ENCODE results near the gene RAVER2. TPM values are rescaled to one million over a fixed set of nuclear protein-coding genes. Genes with fewer than 3 reads are reported as not detected.
"Not testable (repeated sequence)": the region's sequence is repeated elsewhere in the genome, so short reads cannot be mapped to it uniquely, and the experiment has no call there.

RAVER2 gene
- 32.6 TPM for total RNA-seq
- long read RNA-seq, full-length matches to known transcripts = 49 of 66 reads
- long read RNA-seq, partial matches to known transcripts = 8 of 66 reads
- long read RNA-seq, other reads (novel, unspliced or antisense) = 9 of 66 reads

- ATAC-seq = peak; percentile 91
- DNase-seq = peak; percentile 87
Observed at GRCh38 chr1:64744492-64745180, at the start of gene RAVER2. TSS of gene RAVER2 (plus strand) at chr1:64745075. CDS start at chr1:64745173, 98 bp downstream.

GRCh38 chr1:64696879-64697278, 48.0 kb upstream of the RAVER2 start:
- DNase-seq = no peak
- intact Hi-C loops (cut with micrococcal nuclease) = no loop called here
- ATAC-seq = no peak

More at GRCh38 chr1:64744492-64745180, at the start of gene RAVER2:
- intact Hi-C loops (cut with micrococcal nuclease) = no loop called here

- ATAC-seq (no peak), DNase-seq (no peak)
- intact Hi-C loops (cut with micrococcal nuclease) = no loop called here
Observed at GRCh38 chr1:64699327-64699726, 45.5 kb upstream of the RAVER2 start.

- no peak for ATAC-seq
- no peak for DNase-seq
- intact Hi-C loops (cut with micrococcal nuclease) = no loop called here
Observed at GRCh38 chr1:64701071-64701470, 43.8 kb upstream of the RAVER2 start.

- intact Hi-C loops (cut with micrococcal nuclease) = no loop called here
- ATAC-seq (peak; percentile 86), DNase-seq (no peak)
Observed at GRCh38 chr1:64701886-64702285, 43.0 kb upstream of the RAVER2 start.

- ATAC-seq; DNase-seq; intact Hi-C loops (cut with micrococcal nuclease): not testable (repeated sequence)
Observed at GRCh38 chr1:64702670-64703069, 42.2 kb upstream of the RAVER2 start.

GRCh38 chr1:64703600-64703999, 41.3 kb upstream of the RAVER2 start:
- ATAC-seq = no peak
- no peak for DNase-seq
- intact Hi-C loops (cut with micrococcal nuclease) = no loop called here

GRCh38 chr1:64705591-64705990, 39.3 kb upstream of the RAVER2 start:
- intact Hi-C loops (cut with micrococcal nuclease) = no loop called here
- DNase-seq (no peak), ATAC-seq (no peak)

GRCh38 chr1:64711266-64711665, 33.6 kb upstream of the RAVER2 start:
- ATAC-seq = no peak
- intact Hi-C loops (cut with micrococcal nuclease) = no loop called here
- no peak for DNase-seq

- DNase-seq = no peak
Observed at GRCh38 chr1:64712049-64712448, 32.8 kb upstream of the RAVER2 start.

GRCh38 chr1:64715186-64715585, 29.7 kb upstream of the RAVER2 start:
- ATAC-seq = no peak
- no peak for DNase-seq
- intact Hi-C loops (cut with micrococcal nuclease) = no loop called here

More at GRCh38 chr1:64712049-64712448, 32.8 kb upstream of the RAVER2 start:
- no peak for ATAC-seq
- intact Hi-C loops (cut with micrococcal nuclease) = no loop called here

GRCh38 chr1:64721135-64721534, 23.7 kb upstream of the RAVER2 start:
- ATAC-seq = no peak
- no peak for DNase-seq
- intact Hi-C loops (cut with micrococcal nuclease) = no loop called here

GRCh38 chr1:64721576-64722145, 23.2 kb upstream of the RAVER2 start:
- intact Hi-C loops (cut with micrococcal nuclease) = no loop called here
- no peak for DNase-seq
- peak; percentile 62 for ATAC-seq

GRCh38 chr1:64727861-64728260, 17.0 kb upstream of the RAVER2 start:
- no peak for ATAC-seq

GRCh38 chr1:64733581-64734286, 11.1 kb upstream of the RAVER2 start:
- no peak for ATAC-seq
- intact Hi-C loops (cut with micrococcal nuclease) = no loop called here
- DNase-seq = no peak

More at GRCh38 chr1:64727861-64728260, 17.0 kb upstream of the RAVER2 start:
- intact Hi-C loops (cut with micrococcal nuclease) = no loop called here
- no peak for DNase-seq

- ATAC-seq (no peak), DNase-seq (no peak)
- intact Hi-C loops (cut with micrococcal nuclease) = no loop called here
Observed at GRCh38 chr1:64734287-64734652, 10.6 kb upstream of the RAVER2 start.

GRCh38 chr1:64740687-64741086, 4.2 kb upstream of the RAVER2 start:
- intact Hi-C loops (cut with micrococcal nuclease); DNase-seq; ATAC-seq: not testable (repeated sequence)

- ATAC-seq (no peak), DNase-seq (no peak)
- intact Hi-C loops (cut with micrococcal nuclease) = no loop called here
Observed at GRCh38 chr1:64743954-64744491, 852 bp upstream of the RAVER2 start.

GRCh38 chr1:64745181-64745985, 508 bp downstream of the RAVER2 start:
- DNase-seq (peak; percentile 31), ATAC-seq (peak; percentile 73)
- intact Hi-C loops (cut with micrococcal nuclease) = no loop called here

Measured in left ventricle myocardium superior (tissue), 1 donor.